H1 (cell line): ENCODE data around the gene HOXA10. TPM values are rescaled to one million over a fixed set of nuclear protein-coding genes. Genes with fewer than 3 reads are reported as not detected.

Source experiments
- CHD7 ChIP-seq: fragments of 300-600 bp; sonication (generic); IDR thresholded peaks from 2 replicates; pipeline ENCODE4 v1.7.1; 2012; ENCODE audit warnings: low read length, moderate library complexity, mild to moderate bottlenecking, inconsistent platforms; ENCODE audit not compliant: insufficient replicate concordance
- RXRA ChIP-seq: IDR thresholded peaks from 2 replicates; pipeline ENCODE4 v1.6.1; 2011; ENCODE audit warnings: low read depth, mild to moderate bottlenecking, low read length, moderate library complexity; ENCODE audit not compliant: insufficient read depth
- polyA plus RNA-seq, 7 experiments: library from polyadenylated mRNA; depleted of rRNA in 3 of 7; stranded (reverse) in 5 of 7; unstranded in 2 of 7; fragments of >200 nt in 5 of 7; fragments of 200-250 nt in 2 of 7; gene quantifications; 1 replicate in 5 of 7; 2 replicates in 1 of 7; 4 replicates in 1 of 7; pipeline versions ENCODE4 v1.2.1 to v1.2.3, GENCODE V29; 2011 to 2013; ENCODE audit warnings: missing spikeins in 2 of 7, mixed read lengths in 2 of 7
- total RNA-seq: library from RNA; stranded (reverse); fragmentation: NEBNext Ultra II Directional; extraction: Animal tissue kit (Norgen Biotek cat#: 25700); gene quantifications from 2 replicates; pipeline ENCODE4 v1.2.1, GENCODE V29; 2021

The HOXA10 gene
- total and polyA plus RNA-seq, 2 of the 8 experiments (the other 6 are each of a cell fraction or from before 2014, with no cell fraction given): not detected

GRCh38 chr7:27209933-27210440 is 35.9 kb upstream of the HOXA10 start (continued):
- no peak for TF ChIP-seq CHD7
- TF ChIP-seq RXRA: no peak
